Stimulated activated CD8-positive, alpha-beta memory T cell treated with anti-CD3 and anti-CD28 coated beads, Interleukin-7, amount 100 ng/mL, for 1 hour (primary cell): ENCODE data around the gene RAB5A.
"Not testable (repeated sequence)": the region's sequence is repeated elsewhere in the genome, so short reads cannot be mapped to it uniquely, and the experiment has no call there.

Experiments
- DNase-seq, 2 donors: peaks; one replicate each; pipeline ENCODE4 v3.0.0-alpha.2; 2020; ENCODE audit warnings: low read depth in 2 of 2

Gene RAB5A, protein sequence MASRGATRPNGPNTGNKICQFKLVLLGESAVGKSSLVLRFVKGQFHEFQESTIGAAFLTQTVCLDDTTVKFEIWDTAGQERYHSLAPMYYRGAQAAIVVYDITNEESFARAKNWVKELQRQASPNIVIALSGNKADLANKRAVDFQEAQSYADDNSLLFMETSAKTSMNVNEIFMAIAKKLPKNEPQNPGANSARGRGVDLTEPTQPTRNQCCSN

DNA sequence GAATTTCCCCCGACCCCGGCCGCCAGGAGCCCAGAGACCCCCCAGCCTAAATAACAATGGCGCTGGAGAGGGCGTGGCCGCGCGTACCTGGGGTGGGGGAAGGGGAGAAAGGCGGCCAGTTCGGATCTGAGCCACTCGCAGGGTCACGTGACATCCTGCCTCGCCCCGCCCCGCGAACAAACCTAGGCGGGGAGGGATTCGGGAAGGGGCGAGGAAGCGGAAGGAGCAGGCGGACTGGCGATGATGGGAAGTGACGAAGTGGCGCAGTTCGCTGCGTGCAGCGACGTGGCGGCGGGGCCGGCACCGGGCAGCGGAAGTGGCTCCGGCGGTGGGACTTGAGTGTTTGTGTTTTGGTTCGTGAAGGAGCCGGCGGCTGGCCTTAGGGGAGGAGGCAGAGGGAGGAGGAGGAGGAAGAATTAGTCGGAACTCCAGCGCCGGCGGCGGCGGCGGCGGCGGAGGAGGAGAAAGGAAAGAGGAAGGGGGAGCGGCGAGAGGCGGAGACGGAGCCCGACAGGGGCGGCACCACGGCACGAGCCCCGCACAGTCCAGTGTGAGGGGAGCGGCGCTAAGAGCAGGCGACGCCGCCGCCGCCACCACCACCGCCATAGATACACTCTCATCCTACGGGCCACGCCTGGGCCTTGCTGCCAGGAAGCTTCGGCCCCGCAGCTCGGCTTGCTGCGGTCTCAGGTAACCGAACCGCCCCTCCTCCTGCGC is at the start of gene RAB5A:
Gene RAB5A (plus strand): TSS at position 266 of the 717 bp plus-strand sequence. CDS start 3,802 bp downstream, outside the sequence.
- DNase-seq: peak; percentile 90 to 93

DNA sequence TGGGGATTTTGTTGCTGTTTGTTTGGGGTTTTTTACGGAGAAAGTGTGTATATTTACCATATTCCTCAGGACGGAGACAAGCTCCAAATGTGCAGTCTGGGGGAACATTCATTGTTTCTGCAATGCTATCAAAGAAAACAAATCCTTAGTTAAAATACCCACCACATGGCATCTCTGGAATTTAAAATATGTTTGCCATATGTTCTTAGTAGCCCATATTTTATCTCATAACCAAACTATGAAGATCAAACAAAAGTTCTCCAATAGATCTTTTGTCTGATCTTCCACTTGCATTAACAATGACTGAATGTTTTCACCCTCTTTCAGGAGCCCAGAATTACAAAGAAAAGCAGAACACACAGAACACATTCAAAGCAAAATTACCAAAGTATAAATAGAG is 48.2 kb upstream of the RAB5A start:
- DNase-seq: no peak

DNA sequence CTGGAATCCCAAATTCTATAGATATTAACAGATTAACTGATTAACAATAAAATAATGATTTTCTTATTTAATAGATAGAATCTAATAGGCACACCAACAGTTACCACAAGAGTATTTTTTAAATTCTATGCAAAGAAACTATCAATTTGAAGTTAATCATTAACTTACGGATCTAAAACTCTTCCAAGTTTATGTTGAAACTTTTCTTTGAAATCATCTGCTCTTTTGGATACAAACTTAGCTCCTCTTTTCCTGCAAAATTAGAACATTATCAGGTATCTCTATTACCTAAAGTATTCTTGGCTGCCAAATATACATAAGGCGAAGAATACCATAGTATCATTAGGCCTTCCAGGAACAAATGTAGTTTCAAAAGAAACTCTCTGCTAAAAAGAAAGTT is 47.6 kb upstream of the RAB5A start:
- no peak for DNase-seq

DNA sequence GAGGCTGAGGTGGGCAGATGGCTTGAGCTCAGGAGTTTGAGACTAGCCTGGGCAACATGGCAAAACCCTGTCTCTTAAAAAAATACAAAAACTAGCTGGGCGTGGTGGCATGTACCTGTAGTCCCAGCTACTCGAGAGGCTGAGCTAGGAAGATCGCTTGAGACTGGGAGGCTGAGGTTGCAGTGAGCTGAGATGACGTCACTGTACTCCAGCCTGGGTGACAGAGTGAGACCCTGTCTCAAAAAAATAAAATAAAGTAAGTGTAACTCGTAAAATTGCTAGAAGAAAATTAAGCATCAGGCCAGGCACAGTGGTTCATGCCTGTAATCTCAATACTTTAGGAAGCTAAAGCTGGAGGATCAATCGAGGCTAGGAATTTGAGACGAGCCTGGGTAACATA is 47.1 kb upstream of the RAB5A start:
- not testable (repeated sequence) for DNase-seq

DNA sequence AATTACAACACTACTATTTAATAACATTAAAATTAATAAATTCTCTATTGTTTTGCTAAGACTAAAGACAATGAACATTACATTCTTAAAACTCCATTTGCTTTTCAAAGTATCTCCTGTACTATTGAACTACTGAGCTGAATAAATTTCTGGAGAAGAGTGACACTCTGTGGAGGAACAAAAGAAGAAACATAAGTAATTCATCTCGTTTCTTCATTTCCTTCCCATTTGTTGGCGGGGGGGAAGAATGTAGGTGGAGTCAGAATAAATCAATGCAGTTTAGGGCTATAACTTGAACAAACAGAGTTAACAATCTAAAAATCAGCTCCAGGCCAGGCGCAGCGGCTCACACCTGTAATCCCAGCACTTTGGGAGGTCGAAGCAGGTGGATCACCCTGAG is 45.6 kb upstream of the RAB5A start:
- DNase-seq: no peak

DNA sequence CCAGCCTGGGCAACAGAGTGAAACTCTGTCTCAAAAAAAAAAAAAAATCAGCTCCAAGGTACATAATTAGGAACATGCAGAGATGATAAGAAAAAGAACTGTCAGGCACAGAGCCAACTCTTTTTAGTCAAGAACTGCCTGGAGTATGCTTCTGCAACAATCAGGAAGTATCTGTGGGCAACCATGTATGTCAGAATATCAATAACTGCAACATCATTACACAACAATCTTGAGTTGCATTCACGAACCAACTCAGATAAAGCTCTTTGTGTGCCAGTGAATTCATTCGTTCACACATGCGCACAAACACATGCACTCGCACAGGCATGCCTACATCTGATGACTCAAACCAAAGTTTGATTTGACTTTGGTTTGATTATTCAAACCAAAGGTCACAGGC is 45.0 kb upstream of the RAB5A start:
- DNase-seq: no peak

DNA sequence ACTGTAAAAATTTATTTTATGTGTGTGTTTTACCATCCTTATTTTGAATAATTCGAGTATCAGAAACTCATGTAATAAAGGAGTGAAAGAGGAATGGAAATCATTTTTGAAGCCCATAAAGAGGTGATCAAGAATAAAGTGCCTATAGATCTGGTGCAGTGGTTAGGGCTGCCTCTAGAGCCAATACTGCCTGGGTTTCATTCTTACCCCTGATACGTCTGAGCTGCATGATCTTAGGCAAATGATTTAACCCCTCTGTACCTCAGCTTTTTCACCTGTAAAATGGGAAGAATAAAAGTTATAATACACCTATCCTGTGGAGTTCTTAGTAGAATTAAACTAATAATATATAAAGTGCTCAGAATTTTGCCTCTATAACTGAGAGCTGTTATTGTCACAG is 43.2 kb upstream of the RAB5A start:
- no peak for DNase-seq

DNA sequence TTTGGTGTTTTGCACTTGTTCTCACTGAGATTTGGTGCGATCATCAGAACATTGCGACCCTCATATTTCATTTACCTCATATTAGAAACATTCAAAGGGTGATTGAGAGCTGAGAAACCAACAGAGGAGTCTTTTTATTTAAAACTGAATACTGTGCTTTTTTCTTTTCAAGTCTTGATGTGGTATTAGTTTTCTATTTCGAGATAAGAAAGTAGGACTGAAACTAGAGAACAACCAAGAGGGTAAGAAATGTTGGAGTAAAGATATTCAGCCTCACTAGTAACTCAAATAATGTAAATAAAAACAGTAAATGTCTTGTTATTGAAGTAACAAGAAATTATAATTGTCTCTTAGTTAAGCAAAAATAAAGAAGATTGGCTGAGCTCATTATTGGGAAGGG is 39.4 kb upstream of the RAB5A start:
- DNase-seq: no peak

DNA sequence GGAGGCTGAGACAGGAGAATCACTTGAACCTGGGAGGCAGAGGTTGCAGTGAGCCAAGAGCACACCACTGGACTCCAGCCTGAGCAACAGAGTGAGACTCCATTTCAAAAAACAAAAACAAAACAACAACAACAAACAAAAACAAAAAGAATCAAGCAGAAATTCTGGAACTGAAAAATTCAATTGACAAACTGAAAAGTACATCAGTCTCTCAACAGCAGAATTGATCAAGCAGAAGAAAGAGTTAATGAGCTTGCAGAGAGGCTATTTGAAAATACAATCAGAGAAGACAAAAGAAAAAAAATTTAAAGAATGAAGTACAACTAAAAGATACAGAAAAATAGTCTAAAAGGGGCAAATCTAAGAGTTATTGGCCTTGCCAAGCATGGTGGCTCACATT is 35.4 kb upstream of the RAB5A start:
- DNase-seq: no peak

DNA sequence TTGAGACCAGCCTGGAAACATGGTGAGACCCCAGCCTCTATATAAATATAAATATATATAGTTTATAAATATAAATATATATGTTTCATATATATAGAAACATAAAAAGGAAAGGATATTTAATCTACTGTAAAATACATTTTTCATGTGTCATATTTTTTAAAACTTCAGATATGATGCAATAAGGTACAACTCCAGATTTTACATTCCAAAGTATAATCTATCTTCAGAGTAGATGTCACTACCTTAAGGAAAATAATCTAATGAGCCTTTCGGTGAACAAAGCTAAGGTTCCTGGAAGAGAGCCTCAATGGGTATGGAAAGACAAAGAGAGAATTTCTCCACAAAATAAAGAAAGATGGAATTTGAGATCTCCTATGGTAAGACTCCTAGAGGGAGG is 29.7 kb upstream of the RAB5A start:
- no peak for DNase-seq

DNA sequence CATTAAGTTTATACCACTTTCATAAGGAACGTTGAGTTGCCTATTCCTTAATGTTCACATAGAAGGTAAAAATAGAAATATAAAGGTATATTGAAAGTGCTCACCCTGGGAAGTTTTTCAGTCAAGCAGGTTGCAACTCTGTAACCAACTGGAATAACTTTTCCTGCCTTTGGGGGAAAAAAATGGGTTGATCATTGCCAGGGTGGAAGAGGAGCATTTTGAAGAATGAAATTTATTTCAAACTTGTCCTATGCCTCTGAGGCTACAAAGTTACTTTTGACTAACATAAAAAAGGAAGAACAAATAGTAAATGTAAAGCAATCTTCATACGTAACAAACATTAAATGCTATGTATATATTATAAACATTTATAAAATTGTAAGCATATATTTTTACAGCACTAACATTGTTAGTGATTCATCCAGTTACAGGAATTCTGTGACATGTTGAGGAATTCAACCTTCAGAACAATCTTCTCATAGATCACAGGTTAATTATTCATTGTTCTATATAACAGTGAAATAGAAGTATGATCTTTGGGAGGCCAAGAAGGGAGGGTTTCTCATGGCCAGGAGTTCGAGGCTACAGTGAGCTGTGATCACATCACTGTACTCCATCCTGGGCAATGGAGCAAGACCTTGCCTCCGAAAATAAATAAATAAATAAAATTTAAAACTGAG is 26.4 kb upstream of the RAB5A start:
- DNase-seq: no peak

DNA sequence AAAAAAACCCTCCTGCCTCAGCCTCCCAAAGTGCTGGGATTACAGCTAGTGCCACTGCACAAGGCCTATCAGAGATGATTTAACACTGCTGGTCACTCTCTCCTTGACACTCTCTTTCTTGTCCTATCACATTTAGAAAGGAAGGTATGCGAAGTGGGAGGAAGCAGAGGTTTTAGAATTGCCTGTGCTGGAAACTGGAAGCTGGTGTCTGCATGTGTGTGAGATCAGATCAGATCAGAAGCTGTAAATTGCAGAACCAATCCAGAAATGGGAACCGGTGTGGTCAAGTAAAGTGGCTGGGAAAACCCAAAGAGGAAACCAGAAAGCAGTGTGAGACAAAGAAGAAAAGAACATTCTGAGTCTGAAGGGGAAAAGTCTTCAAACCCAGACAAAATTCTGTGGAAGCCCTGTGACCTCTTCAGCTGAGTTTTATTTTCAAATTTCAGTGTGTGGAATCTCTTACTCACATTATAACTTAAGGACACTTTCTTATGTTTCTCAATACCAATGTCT is 15.7 kb upstream of the RAB5A start:
- no peak for DNase-seq

DNA sequence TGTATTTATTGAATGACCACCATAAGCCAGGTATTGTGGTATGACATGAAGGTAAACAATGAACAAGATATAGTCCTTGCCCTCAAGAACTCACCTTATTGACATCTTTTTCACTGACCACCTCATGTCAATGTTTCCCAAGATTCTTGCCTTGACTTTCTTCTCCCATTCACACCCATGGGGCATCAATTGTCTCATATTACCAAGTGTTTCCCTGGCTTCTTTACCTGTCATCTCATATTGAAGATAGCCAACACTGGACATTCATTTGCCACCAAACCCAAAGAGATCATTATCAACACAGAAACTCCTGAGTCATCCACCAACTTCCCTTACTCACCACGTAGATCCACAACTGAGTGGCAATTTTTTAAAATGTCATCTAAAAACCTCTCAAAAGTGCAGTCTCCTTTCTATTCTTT is 15.1 kb upstream of the RAB5A start:
- no peak for DNase-seq

DNA sequence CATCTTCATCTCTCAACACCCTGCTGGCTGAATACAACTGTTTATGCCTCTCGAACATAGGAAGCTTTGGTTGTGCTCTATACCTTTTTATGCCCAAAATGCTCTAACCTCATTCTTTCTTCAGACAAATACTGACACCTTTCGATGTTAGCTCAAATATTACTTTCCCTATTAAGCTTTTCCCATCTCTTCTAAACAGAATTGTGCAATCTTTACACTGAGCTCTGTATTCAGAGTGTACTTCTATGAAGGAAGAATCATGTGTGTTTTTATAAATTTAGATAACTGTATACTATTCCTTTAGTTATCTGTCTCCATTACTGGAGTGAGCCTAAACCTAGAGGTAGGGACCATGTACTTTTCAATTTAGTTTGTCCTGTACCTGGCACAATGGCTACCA is 14.5 kb upstream of the RAB5A start:
- DNase-seq: no peak

DNA sequence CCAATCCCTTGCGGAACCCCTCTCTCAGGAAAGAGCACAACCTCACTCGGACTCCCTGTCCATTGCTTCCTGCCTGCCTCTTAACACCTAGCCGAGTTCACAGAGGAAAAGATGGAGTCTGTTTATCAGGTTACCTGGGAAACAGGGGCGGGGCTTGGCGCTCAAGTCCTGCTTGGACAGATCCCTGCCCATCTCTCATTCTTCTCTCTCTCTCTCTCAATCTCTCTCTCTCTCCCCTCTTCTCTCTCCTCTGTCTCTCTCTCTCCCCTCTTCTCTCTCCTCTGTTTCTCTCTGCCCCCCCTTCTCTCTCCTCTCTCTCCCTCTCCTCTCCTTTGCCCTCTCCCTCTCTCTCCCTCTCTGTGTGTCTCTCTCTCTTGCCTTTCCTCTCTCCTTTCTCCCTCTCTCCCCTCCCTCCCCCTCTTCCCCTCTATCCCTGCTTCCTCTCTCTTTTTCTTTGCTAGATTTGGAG is 12.8 kb upstream of the RAB5A start, which contains the start of gene EFHB:
Gene EFHB (minus strand): TSS at position 120 of the 469 bp plus-strand sequence. CDS start 199 bp downstream, outside the sequence.
- no peak for DNase-seq

DNA sequence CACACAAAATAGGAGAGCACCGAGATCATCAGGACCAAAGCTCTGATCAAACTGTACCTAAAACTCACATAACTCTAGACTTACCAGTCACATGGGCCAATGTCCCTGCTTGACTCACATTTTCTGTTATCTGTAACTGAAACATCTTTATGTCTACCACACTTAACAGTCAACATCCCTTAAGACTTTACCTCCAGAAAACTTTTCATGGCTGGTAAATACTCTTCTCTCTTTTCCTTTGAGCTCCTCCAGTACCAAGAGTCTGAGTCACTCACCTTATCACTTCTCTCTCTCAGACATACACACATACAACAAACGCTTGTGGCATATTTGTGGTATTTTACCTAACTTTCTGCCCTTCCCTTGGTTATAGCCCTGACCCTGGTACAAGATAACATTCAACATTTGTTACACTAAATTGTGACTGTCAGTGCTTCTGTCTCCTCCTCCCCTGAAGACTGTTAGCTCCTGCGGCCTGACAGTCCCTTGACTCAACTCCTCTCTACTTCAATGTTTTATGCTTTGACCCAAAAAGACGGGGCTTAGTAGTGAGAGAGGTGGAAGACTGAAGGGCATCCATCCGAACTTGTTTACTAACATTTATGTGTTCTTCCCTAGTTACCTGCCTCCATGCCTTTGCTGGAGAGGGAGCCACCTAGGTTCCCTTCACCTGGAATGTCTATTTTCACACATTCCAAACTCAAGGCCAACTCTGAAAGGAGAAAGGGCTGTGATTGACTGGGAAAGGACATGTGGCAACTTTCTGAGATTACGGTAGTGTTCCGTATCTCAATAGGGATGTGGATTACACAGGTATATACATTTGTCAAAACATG is 9.2 kb upstream of the RAB5A start:
- no peak for DNase-seq

DNA sequence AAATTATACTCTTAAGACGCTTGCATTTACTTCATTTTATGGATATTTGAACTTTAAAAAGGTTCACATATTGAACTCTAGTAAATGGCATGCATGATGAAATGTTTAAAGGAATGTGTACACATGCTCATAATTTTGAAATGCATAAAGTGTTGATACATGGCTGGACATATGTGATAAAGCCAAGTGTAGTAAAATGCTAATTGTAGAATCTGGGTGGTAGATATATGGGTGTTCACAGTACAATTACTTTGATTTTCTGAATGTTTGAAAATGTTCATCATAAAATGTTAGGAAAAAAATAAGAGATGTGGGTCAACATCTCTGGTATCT is 8.6 kb upstream of the RAB5A start:
- DNase-seq: no peak

DNA sequence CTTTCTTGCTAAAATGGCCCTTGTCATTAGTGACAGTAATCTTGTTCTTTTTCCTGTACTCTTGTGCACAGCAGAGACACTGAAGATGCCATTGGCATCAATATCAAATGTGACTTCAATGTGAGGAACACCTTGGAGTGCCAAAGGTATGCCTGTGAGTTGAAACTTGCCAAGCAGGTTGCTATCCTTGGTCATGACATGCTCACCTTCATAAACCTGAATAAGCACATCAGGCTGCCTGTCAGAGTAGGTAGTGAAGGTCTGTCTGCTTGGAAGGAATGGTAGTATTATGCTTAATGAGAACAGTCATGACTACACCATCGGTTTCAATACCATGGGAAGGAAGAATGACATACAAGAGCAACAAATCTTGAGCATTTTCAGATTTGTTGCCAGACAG is 6.3 kb upstream of the RAB5A start:
- no peak for DNase-seq

DNA sequence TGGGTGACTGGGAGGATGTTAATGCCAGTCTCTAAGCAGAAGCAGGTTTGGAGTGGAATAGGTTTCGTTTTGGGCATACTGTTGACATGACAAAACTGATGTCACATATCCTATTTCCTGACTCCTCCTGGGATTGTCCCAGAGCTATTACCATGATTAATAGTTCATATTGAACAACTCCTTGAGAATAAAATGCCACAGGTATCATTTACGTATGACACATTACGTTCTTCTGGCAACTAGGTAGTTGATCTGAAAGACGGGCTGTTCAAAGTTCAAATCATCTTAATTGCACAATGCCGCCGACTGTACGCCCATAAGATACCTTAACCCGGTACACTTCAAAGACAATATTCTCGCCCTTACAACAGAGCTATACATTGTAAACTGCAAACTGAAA is 1.4 kb upstream of the RAB5A start:
- DNase-seq: no peak

DNA sequence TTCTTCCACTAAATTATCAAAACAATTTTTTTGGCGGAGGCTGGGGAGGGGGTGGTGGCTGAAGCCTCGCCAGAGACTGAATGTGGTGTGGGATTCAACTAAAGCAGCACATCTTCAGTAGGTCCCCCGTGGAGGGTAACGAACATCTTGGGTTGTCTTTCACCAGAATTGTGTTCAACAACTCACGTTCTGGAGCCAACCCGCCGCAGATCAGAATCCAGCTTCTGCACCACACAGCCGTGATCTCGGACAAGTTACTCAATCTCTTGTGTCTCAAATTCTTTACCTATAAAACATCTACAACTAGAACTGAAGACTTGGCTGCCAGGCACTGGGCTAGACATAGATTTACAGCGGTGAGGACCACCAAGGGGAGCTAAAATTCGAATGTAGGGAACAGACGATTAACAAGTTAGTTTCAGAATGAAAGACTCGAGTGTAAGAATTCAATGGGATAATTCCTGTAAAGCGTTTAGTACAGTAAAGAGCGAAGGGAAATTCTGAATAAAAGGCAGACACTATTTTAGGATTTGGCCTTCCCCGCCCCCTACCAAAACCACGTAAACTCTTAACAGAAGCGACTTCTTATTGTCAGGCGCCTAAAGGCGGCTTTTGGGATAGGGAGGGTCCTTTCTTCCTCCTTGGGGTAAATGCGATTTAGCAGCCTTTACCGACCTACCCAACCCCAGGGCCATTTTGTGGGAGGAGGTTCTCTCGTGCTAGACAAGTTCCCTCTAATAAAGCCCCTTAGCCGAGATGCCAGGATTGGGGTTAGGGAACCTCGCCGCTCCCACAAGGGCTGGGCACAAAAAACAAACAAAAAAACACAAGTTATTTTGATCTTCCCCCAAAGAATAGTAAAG is 697 bp upstream of the RAB5A start:
- no peak for DNase-seq
